Muscle layer of colon (tissue), 2 donors: Measurements from ENCODE around the gene MYO18B.

Source experiments
- H3K27ac ChIP-seq: one replicate; pipeline ENCODE4 v1.7.0; 2013; ENCODE audit warnings: low read depth, mild to moderate bottlenecking, low read length, moderate library complexity
- H3K27me3 ChIP-seq, 2 donors: one replicate each; pipeline ENCODE4 v1.7.0; 2013; ENCODE audit warnings: low read length in 2 of 2, mild to moderate bottlenecking in 2 of 2; ENCODE audit not compliant: insufficient read depth in 2 of 2, control insufficient read depth in 1 of 2
- H3K36me3 ChIP-seq: one replicate; pipeline ENCODE4 v1.7.0; 2013; ENCODE audit warnings: mild to moderate bottlenecking, low read length; ENCODE audit not compliant: insufficient read depth
- H3K4me1 ChIP-seq: one replicate; pipeline ENCODE4 v1.7.0; 2013; ENCODE audit warnings: mild to moderate bottlenecking, low read length; ENCODE audit not compliant: insufficient read depth
- H3K4me3 ChIP-seq, 2 donors: one replicate each; pipeline ENCODE4 v1.7.0; 2013; ENCODE audit warnings: low read length in 2 of 2, low read depth in 1 of 2, mild to moderate bottlenecking in 1 of 2, moderate library complexity in 1 of 2
- H3K9ac ChIP-seq: one replicate; pipeline ENCODE4 v1.7.0; 2013; ENCODE audit warnings: low read length
- H3K9me3 ChIP-seq: one replicate; pipeline ENCODE4 v1.7.0; 2013; ENCODE audit warnings: mild to moderate bottlenecking, low read length
- donor health status: abdominal sarcoma.
- donor health status: Adenocarcinoma of cecum.

The MYO18B gene

DNA sequence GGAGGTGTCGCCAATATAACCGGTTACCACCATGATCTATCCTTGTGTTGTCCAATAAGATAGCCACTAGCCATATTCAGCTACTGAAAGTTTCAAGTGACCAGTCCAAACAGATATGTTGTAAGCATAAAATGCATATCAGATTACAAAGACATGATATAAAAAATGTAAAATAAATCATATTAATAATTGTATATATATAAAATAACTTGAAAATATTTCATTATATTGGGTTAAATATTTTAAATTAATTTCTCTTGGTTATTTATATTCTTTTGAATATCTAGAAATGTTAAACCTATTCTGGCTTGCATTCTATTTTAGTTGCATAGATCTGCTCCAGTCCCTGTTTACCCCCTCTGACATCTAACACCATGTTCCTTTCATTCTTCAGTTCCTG lies 305.5 kb downstream of the MYO18B start:
- Histone ChIP-seq H3K27ac (no peak overlapping the region), H3K9ac (no peak overlapping the region), H3K9me3 (no peaks in the 10 kb centered on the region), H3K4me1 (no peaks in the 10 kb centered on the region), H3K27me3 (no peaks in the 10 kb centered on the region), H3K36me3 (no peaks in the 10 kb centered on the region), H3K4me3 (no peak overlapping the region)

- Histone ChIP-seq H3K4me1 (no peaks in the 10 kb centered on the region), H3K4me3 (no peak overlapping the region), H3K36me3 (no peaks in the 10 kb centered on the region), H3K9me3 (no peaks in the 10 kb centered on the region), H3K27ac (no peak overlapping the region), H3K9ac (no peak overlapping the region), H3K27me3 (no peaks in the 10 kb centered on the region)
Measured at GRCh38 chr22:26047920-26048319, 305.9 kb downstream of the MYO18B start.

GRCh38 chr22:26050079-26050478 lies 308.1 kb downstream of the MYO18B start:
- no peaks in the 10 kb centered on the region for H3K27me3 ChIP-seq

DNA sequence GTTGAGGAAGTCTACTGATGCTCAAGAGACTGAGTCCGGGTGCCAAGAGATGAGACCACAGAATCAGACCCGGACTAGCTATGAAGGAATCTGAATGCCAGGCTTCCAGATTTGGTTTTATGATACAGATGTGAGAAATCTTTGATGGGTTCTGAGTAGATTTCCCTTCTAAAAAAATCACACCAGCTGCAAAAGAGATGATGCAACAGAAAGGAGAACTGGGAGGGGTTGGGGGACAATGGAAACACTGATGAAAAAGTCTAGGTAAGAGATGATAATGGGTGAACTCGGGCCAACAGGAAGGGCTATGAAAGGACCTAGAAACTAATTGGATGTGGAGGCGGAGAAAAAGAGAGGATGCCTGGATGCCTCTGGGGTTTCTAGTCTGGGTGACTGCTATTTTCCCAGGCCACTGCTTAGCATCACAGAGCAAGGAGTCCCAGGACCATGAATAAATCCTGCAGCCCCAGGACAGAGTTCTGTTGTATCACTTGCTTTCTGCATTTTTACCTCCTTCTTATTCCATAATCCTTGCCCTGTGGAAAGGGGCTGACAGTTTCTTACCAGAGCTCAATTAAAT lies 311.8 kb downstream of the MYO18B start:
- Histone ChIP-seq H3K9ac (no peak overlapping the region), H3K4me1 (no peaks in the 10 kb centered on the region), H3K27me3 (no peaks in the 10 kb centered on the region), H3K9me3 (no peaks in the 10 kb centered on the region), H3K36me3 (no peaks in the 10 kb centered on the region), H3K4me3 (no peak overlapping the region), H3K27ac (no peak overlapping the region)

More at GRCh38 chr22:26050079-26050478, 308.1 kb downstream of the MYO18B start:
- H3K36me3 ChIP-seq = no peaks in the 10 kb centered on the region
- H3K9ac ChIP-seq = no peak overlapping the region
- no peak overlapping the region for H3K27ac ChIP-seq
- no peaks in the 10 kb centered on the region for H3K4me1 ChIP-seq
- no peaks in the 10 kb centered on the region for H3K9me3 ChIP-seq
- H3K4me3 ChIP-seq = no peak overlapping the region

- H3K4me1 ChIP-seq = no peaks in the 10 kb centered on the region
- no peak overlapping the region for H3K27ac ChIP-seq
- no peaks in the 10 kb centered on the region for H3K9me3 ChIP-seq
- H3K27me3 ChIP-seq = no peaks in the 10 kb centered on the region
- no peaks in the 10 kb centered on the region for H3K36me3 ChIP-seq
- H3K4me3 ChIP-seq = no peak overlapping the region
- H3K9ac ChIP-seq = no peak overlapping the region
Measured at GRCh38 chr22:26054841-26055605, 313.0 kb downstream of the MYO18B start.

- Histone ChIP-seq H3K9me3 (no peaks in the 10 kb centered on the region), H3K4me3 (no peak overlapping the region), H3K9ac (no peak overlapping the region), H3K4me1 (no peaks in the 10 kb centered on the region), H3K36me3 (no peaks in the 10 kb centered on the region), H3K27me3 (no peaks in the 10 kb centered on the region), H3K27ac (no peak overlapping the region)
Measured at GRCh38 chr22:26055693-26056092, 313.7 kb downstream of the MYO18B start.

DNA sequence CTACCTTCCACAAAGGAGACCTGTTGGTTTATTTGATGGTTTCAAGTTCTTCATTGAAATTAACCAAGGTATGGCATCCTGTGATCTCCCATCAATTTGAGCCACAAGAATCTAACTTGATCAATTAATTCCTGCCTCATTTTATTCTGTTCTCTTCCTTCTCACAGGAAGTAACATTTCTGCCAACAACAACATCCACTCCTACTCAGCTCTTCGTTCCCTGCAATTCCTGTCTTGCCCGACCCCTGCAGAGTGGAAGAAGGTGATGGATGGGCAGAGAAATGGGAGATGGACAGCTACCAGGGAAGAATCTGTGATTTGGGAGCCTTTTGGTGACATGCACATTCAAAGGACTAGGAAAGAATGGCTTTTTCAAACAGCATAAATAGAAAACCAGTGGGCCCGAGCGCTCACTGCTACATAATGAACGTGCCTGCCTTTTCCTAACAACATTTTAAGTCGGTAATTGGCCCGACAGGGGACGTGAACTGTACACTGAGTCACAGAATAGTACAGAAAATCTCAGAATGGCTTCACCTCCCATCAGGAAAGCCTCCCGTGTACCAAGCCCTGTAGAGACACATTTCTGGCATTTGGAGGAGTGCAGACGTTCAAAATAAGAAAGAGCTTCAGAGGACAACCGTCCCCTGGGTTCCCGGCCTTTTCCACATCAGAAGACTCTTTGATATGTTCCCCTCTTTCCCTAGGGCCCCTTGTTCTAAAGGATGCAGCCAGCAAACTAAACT lies 314.6 kb downstream of the MYO18B start:
- no peak overlapping the region for H3K4me3 ChIP-seq
- no peak overlapping the region for H3K27ac ChIP-seq
- no peaks in the 10 kb centered on the region for H3K4me1 ChIP-seq
- no peaks in the 10 kb centered on the region for H3K27me3 ChIP-seq
- H3K36me3 ChIP-seq = no peaks in the 10 kb centered on the region
- H3K9ac ChIP-seq = no peak overlapping the region
- H3K9me3 ChIP-seq = no peaks in the 10 kb centered on the region

- Histone ChIP-seq H3K9ac (no peak overlapping the region), H3K9me3 (no peaks in the 10 kb centered on the region), H3K27ac (no peak overlapping the region), H3K4me3 (no peak overlapping the region), H3K27me3 (no peaks in the 10 kb centered on the region), H3K4me1 (no peaks in the 10 kb centered on the region), H3K36me3 (no peaks in the 10 kb centered on the region)
Measured at GRCh38 chr22:26057731-26058130, 315.7 kb downstream of the MYO18B start.

DNA sequence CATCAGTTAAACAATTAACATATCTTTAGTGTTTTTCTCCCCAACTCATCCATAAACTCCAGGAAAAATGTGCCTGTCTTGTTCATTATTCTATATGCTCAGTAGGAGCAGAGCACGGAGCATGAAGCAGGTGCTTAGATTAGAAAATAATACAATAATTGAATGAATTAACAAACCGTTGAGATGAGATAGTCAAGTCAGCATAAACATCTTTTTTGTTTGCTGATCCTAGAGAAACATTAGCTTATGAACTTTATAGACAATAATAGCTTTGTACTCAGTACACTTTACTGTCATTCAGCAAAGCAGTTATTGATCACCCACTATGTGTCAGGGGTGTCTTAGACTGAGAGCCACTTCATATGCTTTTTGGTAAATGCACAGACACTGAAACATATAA lies 322.1 kb downstream of the MYO18B start:
- no peaks in the 10 kb centered on the region for H3K9me3 ChIP-seq
- H3K36me3 ChIP-seq = no peaks in the 10 kb centered on the region
- peaks cover 0 to 3% of the 10 kb centered on the region in 2 donors for H3K27me3 ChIP-seq
- no peak overlapping the region for H3K9ac ChIP-seq
- H3K27ac ChIP-seq = no peak overlapping the region
- H3K4me3 ChIP-seq = no peak overlapping the region
- no peaks in the 10 kb centered on the region for H3K4me1 ChIP-seq

DNA sequence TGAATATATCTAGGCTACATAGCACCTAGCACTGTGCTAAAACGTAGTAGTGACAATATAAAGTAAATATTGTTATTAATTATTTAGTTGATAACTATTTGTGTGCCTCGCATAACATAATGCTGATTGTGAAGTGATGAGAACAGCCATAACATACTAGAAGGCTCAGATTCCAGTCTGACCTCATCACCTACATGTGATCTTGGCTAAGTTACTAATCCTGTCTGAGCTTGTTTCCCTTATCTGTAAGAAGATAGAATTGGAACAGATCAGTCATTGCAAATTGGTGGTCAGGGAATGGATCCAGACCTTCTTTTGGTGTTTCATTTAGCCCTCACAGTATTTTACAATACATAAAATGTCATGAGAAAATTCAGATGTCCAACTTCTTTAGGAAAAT lies 323.9 kb downstream of the MYO18B start:
- H3K27me3 ChIP-seq = peaks cover 0 to 3% of the 10 kb centered on the region in 2 donors

GRCh38 chr22:26066534-26066933 lies 324.5 kb downstream of the MYO18B start:
- H3K4me1 ChIP-seq = no peaks in the 10 kb centered on the region
- H3K27me3 ChIP-seq = peaks cover 0 to 3% of the 10 kb centered on the region in 2 donors
- no peaks in the 10 kb centered on the region for H3K9me3 ChIP-seq
- no peak overlapping the region for H3K27ac ChIP-seq
- H3K4me3 ChIP-seq = no peak overlapping the region
- H3K36me3 ChIP-seq = no peaks in the 10 kb centered on the region
- no peak overlapping the region for H3K9ac ChIP-seq

More for the DNA sequence above, 323.9 kb downstream of the MYO18B start:
- no peaks in the 10 kb centered on the region for H3K9me3 ChIP-seq
- H3K4me3 ChIP-seq = no peak overlapping the region
- H3K36me3 ChIP-seq = no peaks in the 10 kb centered on the region
- H3K4me1 ChIP-seq = no peaks in the 10 kb centered on the region
- H3K9ac ChIP-seq = no peak overlapping the region
- no peak overlapping the region for H3K27ac ChIP-seq
